GM19023 (cell line): ENCODE data around the gene EZR.

Experiments
- ATAC-seq: cut with Tn5 transposase; IDR thresholded peaks from one replicate; pipeline ENCODE4 v1.9.1; 2021; ENCODE audit warnings: mild to moderate bottlenecking, moderate library complexity; ENCODE audit not compliant: unreplicated experiment

The EZR gene

GRCh38 chr6:158819977-158820622 lies 932 bp upstream of the EZR start:
- no peak for ATAC-seq

GRCh38 chr6:158818581-158819212 lies 471 bp downstream of the EZR start:
- ATAC-seq = peak; percentile 34

GRCh38 chr6:158817728-158818580 lies 1.2 kb downstream of the EZR start:
- peak; percentile 43 for ATAC-seq

GRCh38 chr6:158816803-158817727 lies 2.1 kb downstream of the EZR start:
- ATAC-seq = no peak

- ATAC-seq = no peak
These were observed 2.8 kb downstream of the EZR start for GRCh38 chr6:158816329-158816728.

- no peak for ATAC-seq
These were observed 3.3 kb downstream of the EZR start for GRCh38 chr6:158815907-158816306.

GRCh38 chr6:158815379-158815724 lies 3.8 kb downstream of the EZR start:
- ATAC-seq = no peak

- ATAC-seq = no peak
These were observed 6.1 kb downstream of the EZR start for GRCh38 chr6:158813032-158813431.

GRCh38 chr6:158812611-158813010 lies 6.6 kb downstream of the EZR start:
- no peak for ATAC-seq

GRCh38 chr6:158810155-158811095 lies 8.7 kb downstream of the EZR start:
- ATAC-seq = no peak

GRCh38 chr6:158808941-158809678 lies 10.1 kb downstream of the EZR start:
- ATAC-seq = peak; percentile 77

GRCh38 chr6:158808442-158808833 lies 10.7 kb downstream of the EZR start:
- ATAC-seq = no peak

- no peak for ATAC-seq
These were observed 11.4 kb downstream of the EZR start for GRCh38 chr6:158807515-158808441.

- ATAC-seq = no peak
These were observed 13.3 kb downstream of the EZR start for GRCh38 chr6:158805698-158806377.

- no peak for ATAC-seq
These were observed 15.0 kb downstream of the EZR start for GRCh38 chr6:158804207-158804606.

GRCh38 chr6:158803733-158804143 lies 15.4 kb downstream of the EZR start:
- ATAC-seq = peak; percentile 60

GRCh38 chr6:158801655-158802294 lies 17.4 kb downstream of the EZR start:
- no peak for ATAC-seq
